ENCODE data around the gene NSUN2.

DNA sequence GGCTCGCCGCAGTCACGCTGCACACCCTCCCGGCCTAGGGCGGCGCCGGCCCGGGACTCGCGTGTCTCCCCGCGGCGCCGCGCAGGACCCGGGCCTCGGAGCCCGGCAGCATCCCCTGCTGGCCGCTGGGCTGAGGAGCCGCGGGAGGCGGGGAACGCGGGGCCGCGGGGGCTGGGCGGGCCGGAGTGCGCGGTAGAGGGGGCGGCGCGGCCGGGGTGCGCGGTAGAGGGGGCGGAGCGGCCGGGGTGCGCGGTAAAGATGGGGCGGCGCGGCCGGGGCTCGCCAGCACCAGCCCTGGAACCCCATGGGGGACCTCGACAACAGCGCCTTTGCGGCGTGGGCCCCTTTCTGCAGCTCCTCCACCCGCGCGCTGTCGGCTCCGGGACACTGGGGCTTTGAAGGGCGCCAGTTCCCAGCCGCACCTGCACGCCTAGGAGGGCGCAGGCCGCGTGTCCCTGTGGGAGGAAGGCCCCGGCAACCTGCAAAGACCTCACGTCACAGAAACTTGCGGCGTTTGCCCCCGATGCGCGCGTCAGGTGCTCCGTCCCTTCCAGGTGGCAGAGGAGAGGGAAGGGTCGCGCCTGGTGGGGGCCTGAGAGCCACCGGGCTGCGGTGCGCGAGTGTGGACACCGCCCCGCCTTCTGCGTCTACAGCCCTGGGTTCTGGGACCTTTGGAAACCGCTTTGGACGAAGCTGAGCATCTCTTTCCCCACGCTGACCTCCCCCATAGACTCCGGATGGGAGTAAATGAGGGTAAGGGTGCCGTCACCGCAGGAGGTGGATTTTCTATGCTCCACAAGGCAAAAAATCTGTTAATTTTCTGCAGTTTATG is 49.6 kb downstream of the NSUN2 start:
- TF ChIP-seq, protein P1, sequence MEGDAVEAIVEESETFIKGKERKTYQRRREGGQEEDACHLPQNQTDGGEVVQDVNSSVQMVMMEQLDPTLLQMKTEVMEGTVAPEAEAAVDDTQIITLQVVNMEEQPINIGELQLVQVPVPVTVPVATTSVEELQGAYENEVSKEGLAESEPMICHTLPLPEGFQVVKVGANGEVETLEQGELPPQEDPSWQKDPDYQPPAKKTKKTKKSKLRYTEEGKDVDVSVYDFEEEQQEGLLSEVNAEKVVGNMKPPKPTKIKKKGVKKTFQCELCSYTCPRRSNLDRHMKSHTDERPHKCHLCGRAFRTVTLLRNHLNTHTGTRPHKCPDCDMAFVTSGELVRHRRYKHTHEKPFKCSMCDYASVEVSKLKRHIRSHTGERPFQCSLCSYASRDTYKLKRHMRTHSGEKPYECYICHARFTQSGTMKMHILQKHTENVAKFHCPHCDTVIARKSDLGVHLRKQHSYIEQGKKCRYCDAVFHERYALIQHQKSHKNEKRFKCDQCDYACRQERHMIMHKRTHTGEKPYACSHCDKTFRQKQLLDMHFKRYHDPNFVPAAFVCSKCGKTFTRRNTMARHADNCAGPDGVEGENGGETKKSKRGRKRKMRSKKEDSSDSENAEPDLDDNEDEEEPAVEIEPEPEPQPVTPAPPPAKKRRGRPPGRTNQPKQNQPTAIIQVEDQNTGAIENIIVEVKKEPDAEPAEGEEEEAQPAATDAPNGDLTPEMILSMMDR (conservative IDR thresholded peaks at IDR 0.05; ENCODE audit: low read depth in 2 of 2), result peak; percentile 14 to 52; a peak in 3 of 4 replicates
- TF ChIP-seq EZH2 (IDR thresholded peaks at IDR 0.05; ENCODE audit: low read depth, unreplicated experiment), result no peak
- TF ChIP-seq POLR2AphosphoS5 (IDR thresholded peaks at IDR 0.05; ENCODE audit: low read depth), result no peak
- TF ChIP-seq, protein P2, sequence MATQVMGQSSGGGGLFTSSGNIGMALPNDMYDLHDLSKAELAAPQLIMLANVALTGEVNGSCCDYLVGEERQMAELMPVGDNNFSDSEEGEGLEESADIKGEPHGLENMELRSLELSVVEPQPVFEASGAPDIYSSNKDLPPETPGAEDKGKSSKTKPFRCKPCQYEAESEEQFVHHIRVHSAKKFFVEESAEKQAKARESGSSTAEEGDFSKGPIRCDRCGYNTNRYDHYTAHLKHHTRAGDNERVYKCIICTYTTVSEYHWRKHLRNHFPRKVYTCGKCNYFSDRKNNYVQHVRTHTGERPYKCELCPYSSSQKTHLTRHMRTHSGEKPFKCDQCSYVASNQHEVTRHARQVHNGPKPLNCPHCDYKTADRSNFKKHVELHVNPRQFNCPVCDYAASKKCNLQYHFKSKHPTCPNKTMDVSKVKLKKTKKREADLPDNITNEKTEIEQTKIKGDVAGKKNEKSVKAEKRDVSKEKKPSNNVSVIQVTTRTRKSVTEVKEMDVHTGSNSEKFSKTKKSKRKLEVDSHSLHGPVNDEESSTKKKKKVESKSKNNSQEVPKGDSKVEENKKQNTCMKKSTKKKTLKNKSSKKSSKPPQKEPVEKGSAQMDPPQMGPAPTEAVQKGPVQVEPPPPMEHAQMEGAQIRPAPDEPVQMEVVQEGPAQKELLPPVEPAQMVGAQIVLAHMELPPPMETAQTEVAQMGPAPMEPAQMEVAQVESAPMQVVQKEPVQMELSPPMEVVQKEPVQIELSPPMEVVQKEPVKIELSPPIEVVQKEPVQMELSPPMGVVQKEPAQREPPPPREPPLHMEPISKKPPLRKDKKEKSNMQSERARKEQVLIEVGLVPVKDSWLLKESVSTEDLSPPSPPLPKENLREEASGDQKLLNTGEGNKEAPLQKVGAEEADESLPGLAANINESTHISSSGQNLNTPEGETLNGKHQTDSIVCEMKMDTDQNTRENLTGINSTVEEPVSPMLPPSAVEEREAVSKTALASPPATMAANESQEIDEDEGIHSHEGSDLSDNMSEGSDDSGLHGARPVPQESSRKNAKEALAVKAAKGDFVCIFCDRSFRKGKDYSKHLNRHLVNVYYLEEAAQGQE (IDR thresholded peaks at IDR 0.05; ENCODE audit: unreplicated experiment), result no peak
- TF ChIP-seq, protein P3, sequence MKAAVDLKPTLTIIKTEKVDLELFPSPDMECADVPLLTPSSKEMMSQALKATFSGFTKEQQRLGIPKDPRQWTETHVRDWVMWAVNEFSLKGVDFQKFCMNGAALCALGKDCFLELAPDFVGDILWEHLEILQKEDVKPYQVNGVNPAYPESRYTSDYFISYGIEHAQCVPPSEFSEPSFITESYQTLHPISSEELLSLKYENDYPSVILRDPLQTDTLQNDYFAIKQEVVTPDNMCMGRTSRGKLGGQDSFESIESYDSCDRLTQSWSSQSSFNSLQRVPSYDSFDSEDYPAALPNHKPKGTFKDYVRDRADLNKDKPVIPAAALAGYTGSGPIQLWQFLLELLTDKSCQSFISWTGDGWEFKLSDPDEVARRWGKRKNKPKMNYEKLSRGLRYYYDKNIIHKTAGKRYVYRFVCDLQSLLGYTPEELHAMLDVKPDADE (IDR thresholded peaks at IDR 0.05), result no peak
- TF ChIP-seq CREB1 (CRISPR knock-in tag; IDR thresholded peaks at IDR 0.05; ENCODE audit: low read depth), result 0 out of 2 replicates have a peak, but pooled peaks have one; percentile 9
- no peak for TF ChIP-seq EZH2phosphoT487 (IDR thresholded peaks at IDR 0.05; ENCODE audit: unreplicated experiment)
- TF ChIP-seq ZNF114 (CRISPR knock-in tag; IDR thresholded peaks at IDR 0.05), result no peak
- TF ChIP-seq ZNF331 (CRISPR knock-in tag; IDR thresholded peaks at IDR 0.05; ENCODE audit: low read depth), result no peak
- TF ChIP-seq, protein P4, sequence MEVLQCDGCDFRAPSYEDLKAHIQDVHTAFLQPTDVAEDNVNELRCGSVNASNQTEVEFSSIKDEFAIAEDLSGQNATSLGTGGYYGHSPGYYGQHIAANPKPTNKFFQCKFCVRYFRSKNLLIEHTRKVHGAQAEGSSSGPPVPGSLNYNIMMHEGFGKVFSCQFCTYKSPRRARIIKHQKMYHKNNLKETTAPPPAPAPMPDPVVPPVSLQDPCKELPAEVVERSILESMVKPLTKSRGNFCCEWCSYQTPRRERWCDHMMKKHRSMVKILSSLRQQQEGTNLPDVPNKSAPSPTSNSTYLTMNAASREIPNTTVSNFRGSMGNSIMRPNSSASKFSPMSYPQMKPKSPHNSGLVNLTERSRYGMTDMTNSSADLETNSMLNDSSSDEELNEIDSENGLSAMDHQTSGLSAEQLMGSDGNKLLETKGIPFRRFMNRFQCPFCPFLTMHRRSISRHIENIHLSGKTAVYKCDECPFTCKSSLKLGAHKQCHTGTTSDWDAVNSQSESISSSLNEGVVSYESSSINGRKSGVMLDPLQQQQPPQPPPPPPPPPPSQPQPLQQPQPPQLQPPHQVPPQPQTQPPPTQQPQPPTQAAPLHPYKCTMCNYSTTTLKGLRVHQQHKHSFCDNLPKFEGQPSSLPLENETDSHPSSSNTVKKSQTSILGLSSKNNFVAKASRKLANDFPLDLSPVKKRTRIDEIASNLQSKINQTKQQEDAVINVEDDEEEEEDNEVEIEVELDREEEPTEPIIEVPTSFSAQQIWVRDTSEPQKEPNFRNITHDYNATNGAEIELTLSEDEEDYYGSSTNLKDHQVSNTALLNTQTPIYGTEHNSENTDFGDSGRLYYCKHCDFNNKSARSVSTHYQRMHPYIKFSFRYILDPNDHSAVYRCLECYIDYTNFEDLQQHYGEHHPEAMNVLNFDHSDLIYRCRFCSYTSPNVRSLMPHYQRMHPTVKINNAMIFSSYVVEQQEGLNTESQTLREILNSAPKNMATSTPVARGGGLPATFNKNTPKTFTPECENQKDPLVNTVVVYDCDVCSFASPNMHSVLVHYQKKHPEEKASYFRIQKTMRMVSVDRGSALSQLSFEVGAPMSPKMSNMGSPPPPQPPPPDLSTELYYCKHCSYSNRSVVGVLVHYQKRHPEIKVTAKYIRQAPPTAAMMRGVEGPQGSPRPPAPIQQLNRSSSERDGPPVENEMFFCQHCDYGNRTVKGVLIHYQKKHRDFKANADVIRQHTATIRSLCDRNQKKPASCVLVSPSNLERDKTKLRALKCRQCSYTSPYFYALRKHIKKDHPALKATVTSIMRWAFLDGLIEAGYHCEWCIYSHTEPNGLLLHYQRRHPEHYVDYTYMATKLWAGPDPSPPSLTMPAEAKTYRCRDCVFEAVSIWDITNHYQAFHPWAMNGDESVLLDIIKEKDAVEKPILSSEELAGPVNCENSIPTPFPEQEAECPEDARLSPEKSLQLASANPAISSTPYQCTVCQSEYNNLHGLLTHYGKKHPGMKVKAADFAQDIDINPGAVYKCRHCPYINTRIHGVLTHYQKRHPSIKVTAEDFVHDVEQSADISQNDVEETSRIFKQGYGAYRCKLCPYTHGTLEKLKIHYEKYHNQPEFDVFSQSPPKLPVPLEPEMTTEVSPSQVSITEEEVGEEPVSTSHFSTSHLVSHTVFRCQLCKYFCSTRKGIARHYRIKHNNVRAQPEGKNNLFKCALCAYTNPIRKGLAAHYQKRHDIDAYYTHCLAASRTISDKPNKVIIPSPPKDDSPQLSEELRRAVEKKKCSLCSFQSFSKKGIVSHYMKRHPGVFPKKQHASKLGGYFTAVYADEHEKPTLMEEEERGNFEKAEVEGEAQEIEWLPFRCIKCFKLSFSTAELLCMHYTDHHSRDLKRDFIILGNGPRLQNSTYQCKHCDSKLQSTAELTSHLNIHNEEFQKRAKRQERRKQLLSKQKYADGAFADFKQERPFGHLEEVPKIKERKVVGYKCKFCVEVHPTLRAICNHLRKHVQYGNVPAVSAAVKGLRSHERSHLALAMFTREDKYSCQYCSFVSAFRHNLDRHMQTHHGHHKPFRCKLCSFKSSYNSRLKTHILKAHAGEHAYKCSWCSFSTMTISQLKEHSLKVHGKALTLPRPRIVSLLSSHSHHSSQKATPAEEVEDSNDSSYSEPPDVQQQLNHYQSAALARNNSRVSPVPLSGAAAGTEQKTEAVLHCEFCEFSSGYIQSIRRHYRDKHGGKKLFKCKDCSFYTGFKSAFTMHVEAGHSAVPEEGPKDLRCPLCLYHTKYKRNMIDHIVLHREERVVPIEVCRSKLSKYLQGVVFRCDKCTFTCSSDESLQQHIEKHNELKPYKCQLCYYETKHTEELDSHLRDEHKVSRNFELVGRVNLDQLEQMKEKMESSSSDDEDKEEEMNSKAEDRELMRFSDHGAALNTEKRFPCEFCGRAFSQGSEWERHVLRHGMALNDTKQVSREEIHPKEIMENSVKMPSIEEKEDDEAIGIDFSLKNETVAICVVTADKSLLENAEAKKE (CRISPR knock-in tag; IDR thresholded peaks at IDR 0.05), result no peak
- no peak for TF ChIP-seq JUNB (IDR thresholded peaks at IDR 0.05; ENCODE audit: unreplicated experiment)
- TF ChIP-seq NANOG (IDR thresholded peaks at IDR 0.05; ENCODE audit: borderline replicate concordance), result no peak
- no peak for TF ChIP-seq STAT1 (IDR thresholded peaks at IDR 0.05; ENCODE audit: unreplicated experiment)
